Type B pancreatic cell (in vitro differentiated cells): Measurements from ENCODE around the gene MOGAT3. TPM values are rescaled to one million over a fixed set of nuclear protein-coding genes. Genes with fewer than 3 reads are reported as not detected.
"Not testable (repeated sequence)": the region's sequence is repeated elsewhere in the genome, so short reads cannot be mapped to it uniquely, and the experiment has no call there.

Source experiments
- DNase-seq: peaks from one replicate; pipeline ENCODE4 v3.0.0; 2021; ENCODE audit warnings: mixed read lengths; ENCODE audit not compliant: unreplicated experiment; ENCODE audit errors: extremely low spot score
- H3K27ac Mint-ChIP-seq: 2 replicates; pipeline ENCODE4 v1.8.0; 2021; ENCODE audit warnings: mild to moderate bottlenecking, mixed read lengths
- H3K27me3 Mint-ChIP-seq: 2 replicates; pipeline ENCODE4 v1.8.0; 2021; ENCODE audit warnings: mixed read lengths
- H3K36me3 Mint-ChIP-seq: 2 replicates; pipeline ENCODE4 v1.8.0; 2021; ENCODE audit warnings: mixed read lengths
- H3K4me1 Mint-ChIP-seq: one replicate; pipeline ENCODE4 v1.8.0; 2021; ENCODE audit warnings: mixed read lengths; ENCODE audit not compliant: unreplicated experiment
- H3K4me3 Mint-ChIP-seq: 2 replicates; pipeline ENCODE4 v1.8.0; 2021; ENCODE audit warnings: mild to moderate bottlenecking, mixed read lengths
- H3K9me3 Mint-ChIP-seq: 2 replicates; pipeline ENCODE4 v1.8.0; 2021; ENCODE audit warnings: mixed read lengths
- CTCF ChIP-seq: fragments of 200-600 bp; sonication (generic); conservative IDR thresholded peaks from 2 replicates; pipeline ENCODE4 v1.5.0; 2021; ENCODE audit warnings: antibody characterized with exemption, mild to moderate bottlenecking
- total RNA-seq: library from RNA; stranded (reverse); gene quantifications from 2 replicates; pipeline ENCODE4 v1.2.1, GENCODE V29; 2021; ENCODE audit warnings: low replicate concordance

The MOGAT3 gene
- total RNA-seq, 1 donor from 2014 or later = 0.94 TPM

GRCh38 chr7:101205901-101206664 lies 5.2 kb upstream of the MOGAT3 start:
- TF ChIP-seq CTCF = no peak
- no peak overlapping the region for H3K27ac Mint-ChIP-seq
- DNase-seq = no peak
- H3K4me1 Mint-ChIP-seq = no peaks in the 10 kb centered on the region
- peaks cover 31% of the 10 kb centered on the region for H3K27me3 Mint-ChIP-seq
- H3K4me3 Mint-ChIP-seq = no peak overlapping the region
- H3K36me3 Mint-ChIP-seq = no peaks in the 10 kb centered on the region
- H3K9me3 Mint-ChIP-seq = no peaks in the 10 kb centered on the region

GRCh38 chr7:101203740-101204738 lies 3.2 kb upstream of the MOGAT3 start:
- H3K27ac Mint-ChIP-seq, H3K36me3 Mint-ChIP-seq, H3K9me3 Mint-ChIP-seq, H3K4me1 Mint-ChIP-seq, H3K4me3 Mint-ChIP-seq, DNase-seq: not testable (repeated sequence)
- peaks cover 45% of the 10 kb centered on the region for H3K27me3 Mint-ChIP-seq

- H3K4me1 Mint-ChIP-seq = peaks cover 5% of the 10 kb centered on the region
- H3K27ac Mint-ChIP-seq = no peak overlapping the region
- H3K4me3 Mint-ChIP-seq = no peak overlapping the region
- TF ChIP-seq CTCF = no peak
- no peaks in the 10 kb centered on the region for H3K36me3 Mint-ChIP-seq
- peaks cover 45% of the 10 kb centered on the region for H3K27me3 Mint-ChIP-seq
- no peak for DNase-seq
- H3K9me3 Mint-ChIP-seq = no peaks in the 10 kb centered on the region
Measured at GRCh38 chr7:101202603-101202918, 1.7 kb upstream of the MOGAT3 start.

- no peak overlapping the region for H3K27ac Mint-ChIP-seq
- H3K9me3 Mint-ChIP-seq = no peaks in the 10 kb centered on the region
- peaks cover 47% of the 10 kb centered on the region for H3K27me3 Mint-ChIP-seq
- H3K4me1 Mint-ChIP-seq = peaks cover 5% of the 10 kb centered on the region
- no peaks in the 10 kb centered on the region for H3K36me3 Mint-ChIP-seq
- no peak for TF ChIP-seq CTCF
- no peak for DNase-seq
- no peak overlapping the region for H3K4me3 Mint-ChIP-seq
Measured at GRCh38 chr7:101201695-101202602, 1.1 kb upstream of the MOGAT3 start.

DNA sequence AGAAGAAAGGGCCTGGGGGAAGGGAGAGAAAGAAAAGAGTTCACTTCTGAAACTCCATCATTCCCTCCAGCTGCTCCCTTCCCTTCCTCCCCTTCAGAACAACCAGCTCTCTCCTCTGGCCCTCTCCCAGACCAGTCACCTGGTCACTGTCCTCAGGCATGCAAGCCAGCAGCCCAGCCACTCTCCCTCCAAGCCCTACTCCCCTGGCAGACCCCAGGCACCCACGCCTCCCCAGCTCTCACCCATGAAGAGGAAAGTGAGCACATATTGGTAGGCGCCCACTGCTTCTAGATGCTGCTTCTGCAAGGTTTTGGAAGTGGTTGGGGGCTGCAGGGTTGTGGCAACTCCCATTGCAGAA lies 353 bp downstream of the MOGAT3 start:
- no peak for DNase-seq
- H3K9me3 Mint-ChIP-seq = no peaks in the 10 kb centered on the region
- TF ChIP-seq CTCF = no peak
- H3K36me3 Mint-ChIP-seq = no peaks in the 10 kb centered on the region
- peak overlapping the region; percentile 11 for H3K4me3 Mint-ChIP-seq
- H3K4me1 Mint-ChIP-seq = peaks cover 5% of the 10 kb centered on the region
- no peak overlapping the region for H3K27ac Mint-ChIP-seq
- peaks cover 47% of the 10 kb centered on the region for H3K27me3 Mint-ChIP-seq

- DNase-seq, H3K9me3 Mint-ChIP-seq, H3K27ac Mint-ChIP-seq, H3K4me3 Mint-ChIP-seq, H3K4me1 Mint-ChIP-seq, H3K36me3 Mint-ChIP-seq: not testable (repeated sequence)
- peaks cover 52% of the 10 kb centered on the region for H3K27me3 Mint-ChIP-seq
Measured at GRCh38 chr7:101199522-101199921, 1.3 kb downstream of the MOGAT3 start.
